SK-N-SH (cell line): Measurements from ENCODE around the gene ICOSLG. TPM values are rescaled to one million over a fixed set of nuclear protein-coding genes. Genes with fewer than 3 reads are reported as not detected.
"Not testable (repeated sequence)": the region's sequence is repeated elsewhere in the genome, so short reads cannot be mapped to it uniquely, and the experiment has no call there.

Experiments used
- CTCF ChIA-PET: fragments of 300-600, 350-600 bp; formaldehyde crosslinking; extraction: SDS; loops from one replicate; lab custom pipeline; 2021; lab: Yijun Ruan, JAX
- POLR2A ChIA-PET: fragments of 350-600 bp; sonication (Branson Sonifier 250); formaldehyde crosslinking; extraction: SDS; loops from one replicate; lab custom pipeline; 2020; ENCODE audit warnings: antibody characterized with exemption, inconsistent platforms; lab: Yijun Ruan, JAX
- DNase-seq: peaks from one replicate; pipeline ENCODE4 v3.0.0; 2012
- H2AFZ ChIP-seq: fragments of 200-600 bp; sonication (generic); 2 replicates; pipeline ENCODE4 v1.8.1; 2016; ENCODE audit warnings: antibody characterized with exemption, mild to moderate bottlenecking, low read depth
- H3F3A ChIP-seq: fragments of 200-600 bp; sonication (generic); replicated peaks from 2 replicates; pipeline ENCODE3; 2016; ENCODE audit warnings: antibody characterized with exemption, mild to moderate bottlenecking; ENCODE audit not compliant: insufficient read depth
- H3K27ac ChIP-seq, 2 experiments: fragments of 200-500 bp in 1 of 2; fragments of 200-600 bp in 1 of 2; sonication (Bioruptor generic) in 1 of 2; sonication (generic), shearing (Covaris generic) in 1 of 2; 2 replicates each; pipeline versions ENCODE4 v1.5.1 to v1.6.1; 2014 to 2016; ENCODE audit warnings: low read depth in 2 of 2, inconsistent platforms in 1 of 2, low read length in 1 of 2, mild to moderate bottlenecking in 1 of 2, mixed read lengths in 1 of 2
- H3K27me3 ChIP-seq: fragments of 200-600 bp; sonication (generic), shearing (Covaris generic); 2 replicates; pipeline ENCODE4 v1.6.1; 2016; ENCODE audit warnings: mixed run types; ENCODE audit not compliant: insufficient read depth
- H3K36me3 ChIP-seq, 2 experiments: fragments of 200-500 bp in 1 of 2; fragments of 200-600 bp in 1 of 2; sonication (Bioruptor generic) in 1 of 2; sonication (generic) in 1 of 2; replicated peaks in 1 of 2; 2 replicates each; pipeline versions ENCODE3 to v1.5.1; 2014 to 2016; ENCODE audit warnings: low read length in 1 of 2, mild to moderate bottlenecking in 1 of 2; ENCODE audit not compliant: insufficient read depth in 2 of 2, control insufficient read depth in 1 of 2
- H3K4me1 ChIP-seq, 2 experiments: fragments of 200-500 bp in 1 of 2; fragments of 200-600 bp in 1 of 2; sonication (Bioruptor generic) in 1 of 2; sonication (generic), shearing (Covaris generic) in 1 of 2; 2 replicates each; pipeline versions ENCODE4 v1.5.1 to v1.6.1; 2014 to 2016; ENCODE audit warnings: low read depth in 1 of 2, low read length in 1 of 2, mixed run types in 1 of 2; ENCODE audit not compliant: insufficient read depth in 2 of 2, control insufficient read depth in 1 of 2
- H3K4me2 ChIP-seq: fragments of 200-600 bp; sonication (generic), shearing (Covaris generic); 2 replicates; pipeline ENCODE4 v1.6.1; 2017; ENCODE audit warnings: mixed run types
- H3K4me3 ChIP-seq, 2 experiments: fragments of 200-500 bp in 1 of 2; fragments of 200-600 bp in 1 of 2; sonication (Bioruptor generic) in 1 of 2; sonication (generic), shearing (Covaris generic) in 1 of 2; 2 replicates each; pipeline versions ENCODE4 v1.5.1 to v1.8.1; 2014 to 2016; ENCODE audit warnings: low read depth in 2 of 2, inconsistent platforms in 1 of 2, low read length in 1 of 2, mild to moderate bottlenecking in 1 of 2, mixed read lengths in 1 of 2, moderate library complexity in 1 of 2
- H3K79me2 ChIP-seq: fragments of 200-600 bp; sonication (generic); 2 replicates; pipeline ENCODE4 v1.8.1; 2017; ENCODE audit warnings: mild to moderate bottlenecking; ENCODE audit not compliant: insufficient read depth
- H3K9ac ChIP-seq: fragments of 200-600 bp; sonication (generic); 2 replicates; pipeline ENCODE4 v1.6.1; 2017; ENCODE audit warnings: mixed run types
- H3K9me2 ChIP-seq: fragments of 200-600 bp; sonication (generic); 2 replicates; pipeline ENCODE4 v1.6.1; 2017; ENCODE audit warnings: mixed run types
- H3K9me3 ChIP-seq: fragments of 200-600 bp; sonication (generic); 2 replicates; pipeline ENCODE4 v1.6.1; 2017; ENCODE audit warnings: mixed run types, mild to moderate bottlenecking, moderate library complexity
- H4K20me1 ChIP-seq: fragments of 200-600 bp; sonication (generic); 2 replicates; pipeline ENCODE4 v1.6.1; 2017; ENCODE audit warnings: mild to moderate bottlenecking, mixed run types; ENCODE audit not compliant: insufficient read depth
- WGBS: methylation state at CpG from one replicate; pipeline ENCODE4 v1.1.6; 2017; ENCODE audit warnings: low lambda C conversion rate; 5-methylcytosine and 5-hydroxymethylcytosine counted together
- polyA plus RNA-seq, 3 experiments: library from polyadenylated mRNA; depleted of rRNA; stranded (reverse); fragments of >200 nt; gene quantifications; 2 replicates each; pipeline ENCODE4 v1.2.3, GENCODE V29; 2012

ICOSLG gene
- polyA plus RNA-seq, 1 of the 3 experiments (the other 2 are of a cell fraction) = 0.43 TPM

GRCh38 chr21:44247904-44248303 is 7.2 kb upstream of the ICOSLG start:
- H3K79me2 ChIP-seq, H3K4me1 ChIP-seq, POLR2A ChIA-PET, H3K36me3 ChIP-seq, H3F3A ChIP-seq, CTCF ChIA-PET, H3K4me3 ChIP-seq, H3K27me3 ChIP-seq, H3K9me3 ChIP-seq, H4K20me1 ChIP-seq, H3K9ac ChIP-seq, H3K4me2 ChIP-seq, DNase-seq, H3K27ac ChIP-seq, H3K9me2 ChIP-seq, H2AFZ ChIP-seq: not testable (repeated sequence)
- no CpG with 5 or more reads among the region's 17 CpGs for WGBS

- WGBS = no CpG with 5 or more reads among the region's 15 CpGs
- H3K4me1 ChIP-seq, DNase-seq, POLR2A ChIA-PET, H3K27ac ChIP-seq, CTCF ChIA-PET, H3K79me2 ChIP-seq, H3K9me2 ChIP-seq, H4K20me1 ChIP-seq, H3K36me3 ChIP-seq, H3F3A ChIP-seq, H3K4me2 ChIP-seq, H3K9me3 ChIP-seq, H2AFZ ChIP-seq, H3K27me3 ChIP-seq, H3K4me3 ChIP-seq, H3K9ac ChIP-seq: not testable (repeated sequence)
Measured at GRCh38 chr21:44243980-44244379, 3.2 kb upstream of the ICOSLG start.

- H3K4me3 ChIP-seq, H2AFZ ChIP-seq, H3K4me1 ChIP-seq, H3F3A ChIP-seq, H3K27me3 ChIP-seq, H3K36me3 ChIP-seq, POLR2A ChIA-PET, H3K79me2 ChIP-seq, H3K9me3 ChIP-seq, H4K20me1 ChIP-seq, H3K9me2 ChIP-seq, H3K27ac ChIP-seq, CTCF ChIA-PET, DNase-seq, H3K4me2 ChIP-seq, H3K9ac ChIP-seq: not testable (repeated sequence)
- WGBS = no CpG with 5 or more reads among the region's 27 CpGs
Measured at GRCh38 chr21:44241281-44241680, 538 bp upstream of the ICOSLG start.

- H4K20me1 ChIP-seq, H3F3A ChIP-seq, H3K9ac ChIP-seq, H3K4me2 ChIP-seq, H2AFZ ChIP-seq, H3K27me3 ChIP-seq, DNase-seq, H3K27ac ChIP-seq, H3K79me2 ChIP-seq, H3K9me3 ChIP-seq, H3K36me3 ChIP-seq, H3K4me3 ChIP-seq, H3K9me2 ChIP-seq, H3K4me1 ChIP-seq, POLR2A ChIA-PET, CTCF ChIA-PET: not testable (repeated sequence)
- no CpG with 5 or more reads among the region's 46 CpGs for WGBS
Measured at GRCh38 chr21:44240353-44240752, 390 bp downstream of the ICOSLG start.

GRCh38 chr21:44229561-44229960 is 11.2 kb downstream of the ICOSLG start:
- POLR2A ChIA-PET, H4K20me1 ChIP-seq, H3K27ac ChIP-seq, H3K79me2 ChIP-seq, H3K4me2 ChIP-seq, H3K9ac ChIP-seq, H3K27me3 ChIP-seq, H3K4me3 ChIP-seq, H3K9me2 ChIP-seq, H3F3A ChIP-seq, CTCF ChIA-PET, H2AFZ ChIP-seq, H3K4me1 ChIP-seq, DNase-seq, H3K9me3 ChIP-seq, H3K36me3 ChIP-seq: not testable (repeated sequence)
- no CpG with 5 or more reads among the region's 22 CpGs for WGBS

- H3K79me2 ChIP-seq, H3K9ac ChIP-seq, H3K36me3 ChIP-seq, H2AFZ ChIP-seq, H3K27me3 ChIP-seq, POLR2A ChIA-PET, H3K27ac ChIP-seq, H3K4me3 ChIP-seq, H3K9me3 ChIP-seq, DNase-seq, CTCF ChIA-PET, H3K4me1 ChIP-seq, H3K4me2 ChIP-seq, H4K20me1 ChIP-seq, H3F3A ChIP-seq, H3K9me2 ChIP-seq: not testable (repeated sequence)
- no CpG with 5 or more reads among the region's 13 CpGs for WGBS
Measured at GRCh38 chr21:44228109-44228508, 12.6 kb downstream of the ICOSLG start.

- H3K4me1 ChIP-seq, DNase-seq, CTCF ChIA-PET, H3K4me3 ChIP-seq, H3K4me2 ChIP-seq, H3K9me3 ChIP-seq, H3K27me3 ChIP-seq, H3K9ac ChIP-seq, H3K36me3 ChIP-seq, H4K20me1 ChIP-seq, H3F3A ChIP-seq, H3K9me2 ChIP-seq, H2AFZ ChIP-seq, POLR2A ChIA-PET, H3K27ac ChIP-seq, H3K79me2 ChIP-seq: not testable (repeated sequence)
- no CpG with 5 or more reads among the region's 9 CpGs for WGBS
Measured at GRCh38 chr21:44227614-44228013, 13.1 kb downstream of the ICOSLG start.
